K562 (cell line): Measurements from ENCODE around the gene P2RX2. TPM values are rescaled to one million over a fixed set of nuclear protein-coding genes. Genes with fewer than 3 reads are reported as not detected.

Experiments used
- ATAC-seq: fragments of 200-7000 bp; cut with Tn5 transposase; 3 replicates; pipeline ENCODE4 v1.9.1; 2020; ENCODE audit warnings: moderate library complexity
- BruUV-seq: library from RNA; stranded (reverse); fragments of 400-500 nt; replicated peaks from 2 replicates; lab custom pipeline; 2021; lab: Mats Ljungman, UMichigan
- CTCF ChIA-PET: fragments of 300-600 bp; formaldehyde crosslinking; extraction: SDS; loops from one replicate; lab custom pipeline; 2021; ENCODE audit warnings: low intra/inter-chr PET ratio; lab: Yijun Ruan, JAX
- POLR2A ChIA-PET: fragments of 300-600, 350-650 bp; sonication (Branson Sonifier 250); formaldehyde crosslinking; extraction: SDS; loops from one replicate; lab custom pipeline; 2021; ENCODE audit warnings: antibody characterized with exemption, inconsistent platforms; lab: Yijun Ruan, JAX
- DNase-seq, 4 experiments: peaks; one replicate each; pipeline versions ENCODE4 v3.0.0 to v3.0.0-alpha.2; 2011 to 2018; ENCODE audit warnings: low spot score in 3 of 4, mixed read lengths in 3 of 4; ENCODE audit errors: extremely low read depth in 1 of 4
- FAIRE-seq: peaks from 2 replicates; lab custom pipeline; 2011; peaks lifted over from hg19 to GRCh38; lab: Jason Lieb, UNC
- H2AFZ ChIP-seq: 2 replicates; pipeline ENCODE4 v1.6.0; 2011; ENCODE audit warnings: low read depth, low read length, control low read depth, inconsistent platforms
- H3K27ac ChIP-seq: fragments of 200-600 bp; 3 replicates; pipeline ENCODE4 v1.8.0; 2011; ENCODE audit warnings: low read depth, mild to moderate bottlenecking, control low read depth, inconsistent platforms, low read length, moderate library complexity, mixed read lengths; ENCODE audit errors: extremely low read depth
- H3K27me3 ChIP-seq, 2 experiments: fragments of 300-600 bp in 1 of 2; 2 replicates in 1 of 2; 3 replicates in 1 of 2; pipeline versions ENCODE4 v1.6.0 to v1.8.0; 2011; ENCODE audit warnings: inconsistent platforms in 2 of 2, low read length in 2 of 2, mild to moderate bottlenecking in 1 of 2, mixed read lengths in 1 of 2, moderate library complexity in 1 of 2; ENCODE audit not compliant: control insufficient read depth in 2 of 2, insufficient read depth in 2 of 2
- H3K36me3 ChIP-seq: fragments of 300-600 bp; 3 replicates; pipeline ENCODE4 v1.8.0; 2011; ENCODE audit warnings: mild to moderate bottlenecking, low read length, inconsistent platforms; ENCODE audit not compliant: control insufficient read depth, insufficient read depth
- H3K4me1 ChIP-seq, 2 experiments: fragments of 200-600 bp in 1 of 2; replicated peaks in 1 of 2; 2 replicates in 1 of 2; 3 replicates in 1 of 2; pipeline versions ENCODE4 v1.5.1 to v1.8.0; 2011; ENCODE audit warnings: inconsistent platforms in 2 of 2, low read length in 2 of 2, mild to moderate bottlenecking in 1 of 2, mixed read lengths in 1 of 2, moderate library complexity in 1 of 2; ENCODE audit not compliant: control insufficient read depth in 2 of 2, insufficient read depth in 2 of 2
- H3K4me2 ChIP-seq: 2 replicates; pipeline ENCODE4 v1.6.1; 2011; ENCODE audit warnings: low read length, control low read depth, inconsistent platforms, mixed read lengths; ENCODE audit not compliant: insufficient read depth
- H3K4me3 ChIP-seq: fragments of 200-600 bp; sonication (generic), shearing (Covaris generic); 2 replicates; pipeline ENCODE4 v1.5.1; 2016; ENCODE audit warnings: control low read depth, inconsistent platforms
- H3K79me2 ChIP-seq: fragments of 200-600 bp; 3 replicates; pipeline ENCODE4 v1.8.0; 2011; ENCODE audit warnings: low read length, inconsistent platforms; ENCODE audit not compliant: control insufficient read depth, insufficient read depth
- H3K9ac ChIP-seq, 2 experiments: 2 replicates each; pipeline versions ENCODE4 v1.6.0 to v1.6.1; 2011; ENCODE audit warnings: low read depth in 2 of 2, low read length in 2 of 2, control low read depth in 1 of 2, inconsistent platforms in 1 of 2, mild to moderate bottlenecking in 1 of 2, mixed read lengths in 1 of 2; ENCODE audit not compliant: insufficient read depth in 1 of 2
- H3K9me1 ChIP-seq: one replicate; pipeline ENCODE4 v1.6.0; 2011; ENCODE audit warnings: inconsistent platforms, mild to moderate bottlenecking, low read length, moderate library complexity; ENCODE audit not compliant: control insufficient read depth, insufficient read depth
- H3K9me3 ChIP-seq: replicated peaks from 2 replicates; pipeline ENCODE4 v1.5.1; 2011; ENCODE audit warnings: low read depth, low read length, inconsistent platforms; ENCODE audit not compliant: control insufficient read depth, insufficient read depth
- H4K20me1 ChIP-seq: replicated peaks from 2 replicates; pipeline ENCODE4 v1.6.1; 2011; ENCODE audit warnings: low read length, inconsistent platforms, mixed read lengths; ENCODE audit not compliant: control insufficient read depth, insufficient read depth
- ERF ChIP-seq: fragments of 450-650 bp; formaldehyde crosslinking; IDR thresholded peaks from 2 replicates; pipeline ENCODE4 v1.4.0; 2020; ENCODE audit warnings: mild to moderate bottlenecking, mixed read lengths
- HDAC6 ChIP-seq: IDR thresholded peaks from 2 replicates; pipeline ENCODE4 v1.6.1; 2012; ENCODE audit warnings: low read depth, mild to moderate bottlenecking, control low read depth, inconsistent platforms, low read length, moderate library complexity
- KLF10 ChIP-seq: fragments of 250-450 bp; sonication (Bioruptor Pico); IDR thresholded peaks from 2 replicates; pipeline ENCODE4 v1.6.1; 2021; ENCODE audit warnings: matching md5 sums
- KLF6 ChIP-seq: fragments of 250-450 bp; sonication (Bioruptor Pico); IDR thresholded peaks from 2 replicates; pipeline ENCODE4 v1.4.0; 2020; ENCODE audit warnings: mild to moderate bottlenecking, moderate library complexity, borderline replicate concordance
- RFX5 ChIP-seq: IDR thresholded peaks from 2 replicates; pipeline ENCODE4 v1.6.1; 2011; ENCODE audit warnings: low read depth, mild to moderate bottlenecking, improper control_type of control experiment, low read length
- SAP30 ChIP-seq: fragments of 200-600 bp; sonication (generic); IDR thresholded peaks from 2 replicates; pipeline ENCODE4 v1.6.1; 2012; ENCODE audit warnings: borderline replicate concordance, low read depth, mild to moderate bottlenecking, moderate library complexity, low read length, control low read depth, inconsistent platforms; ENCODE audit not compliant: insufficient read depth, poor library complexity, severe bottlenecking
- SP2 ChIP-seq: IDR thresholded peaks from 2 replicates; pipeline ENCODE4 v1.6.1; 2011; ENCODE audit warnings: mild to moderate bottlenecking, low read depth, low read length, moderate library complexity; ENCODE audit not compliant: poor library complexity, severe bottlenecking; ENCODE audit errors: extremely low read depth
- TCF3 ChIP-seq: sonication (generic); formaldehyde crosslinking; IDR thresholded peaks from 2 replicates; pipeline ENCODE4 v1.4.0; 2020; ENCODE audit warnings: mild to moderate bottlenecking, missing genetic modification reagents
- ZKSCAN3 ChIP-seq: fragments of 250-450 bp; sonication (Bioruptor Pico); IDR thresholded peaks from 2 replicates; pipeline ENCODE4 v1.4.0; 2020
- ZNF140 ChIP-seq: fragments of 250-450 bp; sonication (Bioruptor Pico); IDR thresholded peaks from 2 replicates; pipeline ENCODE4 v1.8.0; 2021; ENCODE audit warnings: moderate library complexity, mild to moderate bottlenecking, inconsistent platforms
- ZNF23 ChIP-seq: fragments of 250-450 bp; sonication (Bioruptor Pico); IDR thresholded peaks from 2 replicates; pipeline ENCODE4 v1.4.0; 2020; ENCODE audit warnings: mild to moderate bottlenecking
- WGBS: fragments of 100-300 bp; shearing (Covaris generic); methylation state at CpG from one replicate; pipeline ENCODE4 v1.1.6; 2016; ENCODE audit warnings: low coverage, mixed read lengths; ENCODE audit not compliant: insufficient coverage; ENCODE audit errors: missing lambda C conversion rate; 5-methylcytosine and 5-hydroxymethylcytosine counted together
- in situ Hi-C: fragments of 300-500 bp; cut with MboI; formaldehyde crosslinking; loops from 4 replicates; pipeline ENCODE4 v1.15.0; 2018; ENCODE audit warnings: inconsistent platforms, mixed read lengths
- intact Hi-C: fragments of 100-400 bp; cut with micrococcal nuclease; formaldehyde crosslinking; loops from 2 replicates; pipeline ENCODE4 v1.14.2; 2022
- polyA plus RNA-seq, 8 experiments: library from polyadenylated mRNA; depleted of rRNA in 4 of 8; stranded (reverse) in 5 of 8; unstranded in 3 of 8; fragments of >200 nt; fragmentation: Nextera tagmentation in 2 of 8; fragmentation: Illumina TruSeq in 1 of 8; extraction: Ambion mirVana in 2 of 8; extraction: Trizol in 1 of 8; gene quantifications; 2 replicates each; pipeline versions ENCODE4 v1.2.1 to v1.2.3, GENCODE V29; 2011 to 2014; ENCODE audit warnings: inconsistent platforms in 1 of 8, missing spikeins in 1 of 8
- total RNA-seq, 7 experiments: library from RNA; depleted of rRNA in 6 of 7; stranded (reverse); fragments of >200 nt in 6 of 7; fragmentation: Illumina TruSeq in 2 of 7; extraction: Trizol in 2 of 7; gene quantifications; 2 replicates each; pipeline versions ENCODE4 v1.2.1 to v1.2.3, GENCODE V29; 2011 to 2021; ENCODE audit warnings: low replicate concordance in 1 of 7
- TF ChIP-seq, protein P1 (sequence below): IDR thresholded peaks from 3 replicates; pipeline ENCODE4 v1.6.1; 2011; ENCODE audit warnings: borderline replicate concordance, mild to moderate bottlenecking; ENCODE audit not compliant: insufficient read length, insufficient read depth
- TF ChIP-seq, protein P2 (sequence below): fragments of 450-650 bp; formaldehyde crosslinking; IDR thresholded peaks from 2 replicates; pipeline ENCODE4 v1.4.0; 2020; ENCODE audit warnings: mild to moderate bottlenecking, moderate library complexity
- TF ChIP-seq, protein P3 (sequence below), 3 experiments: IDR thresholded peaks in 2 of 3; conservative IDR thresholded peaks in 1 of 3; 2 replicates each; pipeline ENCODE4 v1.5.1; 2011 to 2012; ENCODE audit warnings: low read length in 3 of 3, mild to moderate bottlenecking in 3 of 3, control low read depth in 2 of 3, improper control_type of control experiment in 1 of 3, inconsistent platforms in 1 of 3, low read depth in 1 of 3, mixed read lengths in 1 of 3, moderate library complexity in 1 of 3; ENCODE audit not compliant: insufficient read depth in 2 of 3

P2RX2 gene
- total and polyA plus RNA-seq, 9 of the 15 experiments (the other 6 are each of a cell fraction or from before 2014, with no cell fraction given): not detected

DNA sequence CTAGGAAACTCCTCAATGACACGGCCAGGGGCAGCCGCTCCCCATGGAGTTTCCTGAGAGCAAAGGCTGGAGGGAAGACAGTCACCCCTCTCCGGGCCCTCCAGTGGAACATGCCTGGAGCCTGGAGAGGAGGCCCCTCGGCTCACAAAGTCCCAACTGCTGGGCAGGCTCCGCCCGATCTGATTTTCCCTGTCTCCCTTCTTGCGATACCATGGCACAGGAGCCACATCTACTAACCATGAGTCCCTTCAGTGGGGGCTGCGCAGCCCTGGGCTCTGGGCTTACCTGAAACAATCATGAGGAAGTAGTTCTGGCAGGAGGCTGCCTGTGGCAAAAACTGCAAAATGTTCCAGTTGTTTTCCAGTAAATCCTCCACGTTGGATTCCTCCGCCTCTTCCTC is 15.3 kb downstream of the P2RX2 start:
- no peaks in the 10 kb centered on the region for H3K27me3 ChIP-seq
- peaks cover 5% of the 10 kb centered on the region for H3K9me1 ChIP-seq
- H3K27ac ChIP-seq: no peak overlapping the region
- H4K20me1 ChIP-seq: peaks cover 1% of the 10 kb centered on the region; the same call in 1 of the 2 replicates
- H3K9ac ChIP-seq: no peak overlapping the region
- in situ Hi-C loops (no loop called here), intact Hi-C loops (no loop called here)
- no peak overlapping the region for H3K4me2 ChIP-seq
- TF ChIP-seq, protein P1, sequence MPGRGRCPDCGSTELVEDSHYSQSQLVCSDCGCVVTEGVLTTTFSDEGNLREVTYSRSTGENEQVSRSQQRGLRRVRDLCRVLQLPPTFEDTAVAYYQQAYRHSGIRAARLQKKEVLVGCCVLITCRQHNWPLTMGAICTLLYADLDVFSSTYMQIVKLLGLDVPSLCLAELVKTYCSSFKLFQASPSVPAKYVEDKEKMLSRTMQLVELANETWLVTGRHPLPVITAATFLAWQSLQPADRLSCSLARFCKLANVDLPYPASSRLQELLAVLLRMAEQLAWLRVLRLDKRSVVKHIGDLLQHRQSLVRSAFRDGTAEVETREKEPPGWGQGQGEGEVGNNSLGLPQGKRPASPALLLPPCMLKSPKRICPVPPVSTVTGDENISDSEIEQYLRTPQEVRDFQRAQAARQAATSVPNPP: no peak
- TF ChIP-seq SP2: no peak
- TF ChIP-seq SAP30: no peak
- TF ChIP-seq HDAC6: no peak
- TF ChIP-seq ZKSCAN3 (CRISPR knock-in tag): no peak
- no peak for TF ChIP-seq RFX5
- TF ChIP-seq ZNF23 (CRISPR knock-in tag): no peak
- no peak for TF ChIP-seq TCF3
- TF ChIP-seq ZNF140 (CRISPR knock-in tag): no peak
- TF ChIP-seq, protein P2, sequence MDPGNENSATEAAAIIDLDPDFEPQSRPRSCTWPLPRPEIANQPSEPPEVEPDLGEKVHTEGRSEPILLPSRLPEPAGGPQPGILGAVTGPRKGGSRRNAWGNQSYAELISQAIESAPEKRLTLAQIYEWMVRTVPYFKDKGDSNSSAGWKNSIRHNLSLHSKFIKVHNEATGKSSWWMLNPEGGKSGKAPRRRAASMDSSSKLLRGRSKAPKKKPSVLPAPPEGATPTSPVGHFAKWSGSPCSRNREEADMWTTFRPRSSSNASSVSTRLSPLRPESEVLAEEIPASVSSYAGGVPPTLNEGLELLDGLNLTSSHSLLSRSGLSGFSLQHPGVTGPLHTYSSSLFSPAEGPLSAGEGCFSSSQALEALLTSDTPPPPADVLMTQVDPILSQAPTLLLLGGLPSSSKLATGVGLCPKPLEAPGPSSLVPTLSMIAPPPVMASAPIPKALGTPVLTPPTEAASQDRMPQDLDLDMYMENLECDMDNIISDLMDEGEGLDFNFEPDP (CRISPR knock-in tag): no peak
- no peak for TF ChIP-seq KLF10 (CRISPR knock-in tag)
- TF ChIP-seq KLF6 (CRISPR knock-in tag): no peak
- no peak for TF ChIP-seq ERF
- TF ChIP-seq, protein P3, sequence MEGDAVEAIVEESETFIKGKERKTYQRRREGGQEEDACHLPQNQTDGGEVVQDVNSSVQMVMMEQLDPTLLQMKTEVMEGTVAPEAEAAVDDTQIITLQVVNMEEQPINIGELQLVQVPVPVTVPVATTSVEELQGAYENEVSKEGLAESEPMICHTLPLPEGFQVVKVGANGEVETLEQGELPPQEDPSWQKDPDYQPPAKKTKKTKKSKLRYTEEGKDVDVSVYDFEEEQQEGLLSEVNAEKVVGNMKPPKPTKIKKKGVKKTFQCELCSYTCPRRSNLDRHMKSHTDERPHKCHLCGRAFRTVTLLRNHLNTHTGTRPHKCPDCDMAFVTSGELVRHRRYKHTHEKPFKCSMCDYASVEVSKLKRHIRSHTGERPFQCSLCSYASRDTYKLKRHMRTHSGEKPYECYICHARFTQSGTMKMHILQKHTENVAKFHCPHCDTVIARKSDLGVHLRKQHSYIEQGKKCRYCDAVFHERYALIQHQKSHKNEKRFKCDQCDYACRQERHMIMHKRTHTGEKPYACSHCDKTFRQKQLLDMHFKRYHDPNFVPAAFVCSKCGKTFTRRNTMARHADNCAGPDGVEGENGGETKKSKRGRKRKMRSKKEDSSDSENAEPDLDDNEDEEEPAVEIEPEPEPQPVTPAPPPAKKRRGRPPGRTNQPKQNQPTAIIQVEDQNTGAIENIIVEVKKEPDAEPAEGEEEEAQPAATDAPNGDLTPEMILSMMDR (IDR thresholded peaks at IDR 0.05 in 2 of 3, conservative IDR thresholded peaks at IDR 0.05 in 1 of 3; ENCODE audit: insufficient read depth in 2 of 3, low read depth in 1 of 3, low read length in 3 of 3): no peak
- ATAC-seq (no peak), FAIRE-seq (no peak), DNase-seq (peak in 1 of 4 experiments; percentile 11)
- no TSS peak for BruUV-seq
- no peaks in the 10 kb centered on the region for H3K9me3 ChIP-seq
- H3K36me3 ChIP-seq: peaks cover 100% of the 10 kb centered on the region
- ChIA-PET POLR2A (interaction anchor here (0.5 to 1.4 kb wide), 2 partner anchors 11 to 19 kb away, joined by 3 to 5 read pairs; no protein-coding TSS in a partner anchor), CTCF (interaction anchor here (0.7 kb wide), 1 partner anchor 39 kb away, joined by 3 read pairs; no protein-coding TSS in a partner anchor)
- H3K4me3 ChIP-seq: no peak overlapping the region
- H3K79me2 ChIP-seq: no peaks in the 10 kb centered on the region; the same call in 2 of the 3 replicates
- H2AFZ ChIP-seq: no peak overlapping the region
- 0 out of 5 replicates have a peak, but pooled peaks cover 0 to 3% of the 10 kb centered on the region in 2 experiments for H3K4me1 ChIP-seq
- 91% methylated on average over 9 of the region's 10 CpGs for WGBS
